ENCODE data around the gene PRRT1. TPM values are rescaled to one million over a fixed set of nuclear protein-coding genes. Genes with fewer than 3 reads are reported as not detected.

Gene PRRT1
- 8.0 TPM for polyA plus RNA-seq (2013, experiment 1 of 2)
- polyA plus RNA-seq (2013, experiment 2 of 2): 7.9 TPM

- Histone ChIP-seq H3K14ac (ENCODE audit: low read length in 2 of 2) (peak within 1 kb of the TSS in 1 of 2 experiments; percentile 84), H2AFZ (ENCODE audit: low read depth, low read length) (peak within 1 kb of the TSS; percentile 70), H3K4me2 (ENCODE audit: low read length, poor library complexity, severe bottlenecking) (peak within 1 kb of the TSS; percentile 88), H3K9ac (ENCODE audit: low read length) (peak within 1 kb of the TSS; percentile 97), H3K4me1 (ENCODE audit: control insufficient read depth, insufficient read depth, low read depth, low read length) (peaks cover 31% of the 10 kb centered on the region), H3K79me1 (replicated peaks; ENCODE audit: low read length, poor library complexity, severe bottlenecking) (peaks cover 12% of the 10 kb centered on the region), H3K27ac (ENCODE audit: low read length, poor library complexity, severe bottlenecking) (peak within 1 kb of the TSS; percentile 86), H2BK5ac (ENCODE audit: low read depth, low read length, poor library complexity, severe bottlenecking) (no peak within 1 kb of the TSS), H2BK120ac (ENCODE audit: low read depth, low read length) (no peak within 1 kb of the TSS), H3K36me3 (ENCODE audit: control insufficient read depth in 1 of 2, insufficient read depth in 2 of 2, low read depth in 1 of 2, low read length in 2 of 2) (peaks cover 7 to 16% of the 10 kb centered on the region in 2 experiments), H2BK15ac (ENCODE audit: low read depth, poor library complexity, severe bottlenecking) (peak within 1 kb of the TSS; percentile 80), H2BK12ac (ENCODE audit: low read length in 2 of 2) (peak within 1 kb of the TSS; percentile 33 to 81), H4K8ac (ENCODE audit: low read length) (peak within 1 kb of the TSS; percentile 88), H3K9me3 (ENCODE audit: control insufficient read depth, low read length) (no peaks in the 10 kb centered on the region), H3K23ac (ENCODE audit: low read length in 2 of 2) (no peak within 1 kb of the TSS), H3K4me3 (ENCODE audit: insufficient read depth in 1 of 2, low read depth in 1 of 2, low read length in 2 of 2) (peak within 1 kb of the TSS; percentile 32 to 98), H2AK5ac (ENCODE audit: low read length, severe bottlenecking) (peak within 1 kb of the TSS; percentile 47), H4K91ac (ENCODE audit: low read length) (peak within 1 kb of the TSS; percentile 11), H3K18ac (ENCODE audit: low read depth in 1 of 2, low read length in 2 of 2) (peak within 1 kb of the TSS in 1 of 2 experiments; percentile 88), H3K4ac (ENCODE audit: low read depth in 1 of 2, low read length in 2 of 2) (peak within 1 kb of the TSS; percentile 56 to 82), H3K27me3 (ENCODE audit: control insufficient read depth in 1 of 2, insufficient read depth in 1 of 2, low read length in 2 of 2) (peaks cover 30 to 34% of the 10 kb centered on the region in 2 experiments)
- DNase-seq: peak; percentile 30
- 29% methylated on average over 7 of the region's 24 CpGs for WGBS
Measured at GRCh38 chr6:32151863-32152768, at the start of gene PRRT1. Gene PRRT1 (minus strand): TSS chr6:32151939. CDS start chr6:32151827, 112 bp downstream.

DNA sequence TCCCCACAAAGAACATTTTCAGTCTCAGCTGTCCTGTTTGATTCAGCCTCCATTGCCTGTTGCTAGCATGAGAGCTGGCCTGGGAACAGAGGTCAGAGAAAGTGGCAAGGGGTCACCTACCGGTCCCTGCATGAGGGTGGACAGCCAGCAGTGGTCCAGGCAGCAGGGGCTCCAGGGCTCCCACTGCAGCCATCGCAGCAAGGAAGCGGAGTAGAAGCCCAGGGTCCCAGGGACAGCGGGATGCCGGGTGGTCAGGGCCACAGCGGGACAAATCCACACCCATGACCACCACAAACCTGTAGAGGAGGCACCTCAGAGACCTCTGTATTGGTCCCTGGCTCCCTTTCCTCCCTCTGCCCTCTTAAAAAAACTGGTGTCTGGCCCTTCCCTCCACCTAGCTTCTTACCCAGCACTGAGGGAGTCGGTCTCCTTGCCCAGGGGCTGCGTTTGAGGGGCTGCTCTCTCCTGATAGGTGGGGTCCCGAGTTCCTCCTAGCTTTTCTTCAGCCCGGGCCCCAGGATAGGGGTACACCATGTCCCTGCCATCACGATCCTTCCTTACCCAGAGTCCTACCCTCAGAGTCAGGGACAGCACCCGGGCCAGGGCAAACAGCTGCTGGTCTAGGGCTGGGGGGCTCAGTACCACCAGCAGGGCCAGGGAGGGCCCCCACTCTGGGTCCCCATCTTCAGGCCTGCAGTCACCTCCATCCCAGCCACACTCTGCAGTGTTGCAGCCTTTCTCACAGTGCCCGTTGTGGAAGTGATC is 49.2 kb upstream of the PRRT1 start:
- H3K79me1 ChIP-seq (replicated peaks; ENCODE audit: low read length, poor library complexity, severe bottlenecking): no peaks in the 10 kb centered on the region
- no peak overlapping the region for H3K9ac ChIP-seq (ENCODE audit: low read length)
- H3K36me3 ChIP-seq (ENCODE audit: control insufficient read depth in 1 of 2, insufficient read depth in 2 of 2, low read depth in 1 of 2, low read length in 2 of 2): no peaks in the 10 kb centered on the region
- H3K27ac ChIP-seq (ENCODE audit: low read length, poor library complexity, severe bottlenecking): no peak overlapping the region
- no peak overlapping the region for H3K18ac ChIP-seq (ENCODE audit: low read depth in 1 of 2, low read length in 2 of 2)
- WGBS: 90% methylated on average over 12 of the region's 13 CpGs
- no peak overlapping the region for H2BK15ac ChIP-seq (ENCODE audit: low read depth, poor library complexity, severe bottlenecking)
- no peak overlapping the region for H2BK5ac ChIP-seq (ENCODE audit: low read depth, low read length, poor library complexity, severe bottlenecking)
- H4K8ac ChIP-seq (ENCODE audit: low read length): no peak overlapping the region
- no peak overlapping the region for H2AFZ ChIP-seq (ENCODE audit: low read depth, low read length)
- H2AK5ac ChIP-seq (ENCODE audit: low read length, severe bottlenecking): no peak overlapping the region
- H3K4me1 ChIP-seq (ENCODE audit: control insufficient read depth, insufficient read depth, low read depth, low read length): peaks cover 18% of the 10 kb centered on the region
- no peak overlapping the region for H3K23ac ChIP-seq (ENCODE audit: low read length in 2 of 2)
- H3K27me3 ChIP-seq (ENCODE audit: control insufficient read depth in 1 of 2, insufficient read depth in 1 of 2, low read length in 2 of 2): peaks cover 16 to 34% of the 10 kb centered on the region in 2 experiments
- no peak overlapping the region for H4K91ac ChIP-seq (ENCODE audit: low read length)
- no peak overlapping the region for H3K4me2 ChIP-seq (ENCODE audit: low read length, poor library complexity, severe bottlenecking)
- H3K9me3 ChIP-seq (ENCODE audit: control insufficient read depth, low read length): no peaks in the 10 kb centered on the region
- H3K14ac ChIP-seq (ENCODE audit: low read length in 2 of 2): no peak overlapping the region
- DNase-seq: no peak
- H3K4me3 ChIP-seq (ENCODE audit: insufficient read depth in 1 of 2, low read depth in 1 of 2, low read length in 2 of 2): no peak overlapping the region
- H2BK120ac ChIP-seq (ENCODE audit: low read depth, low read length): no peak overlapping the region
- H2BK12ac ChIP-seq (ENCODE audit: low read length in 2 of 2): no peak overlapping the region
- H3K4ac ChIP-seq (ENCODE audit: low read depth in 1 of 2, low read length in 2 of 2): no peak overlapping the region

GRCh38 chr6:32198866-32199265 is 47.1 kb upstream of the PRRT1 start:
- no peak overlapping the region for H2BK15ac ChIP-seq (ENCODE audit: low read depth, poor library complexity, severe bottlenecking)
- no peak for DNase-seq
- H2AFZ ChIP-seq (ENCODE audit: low read depth, low read length): no peak overlapping the region
- H3K23ac ChIP-seq (ENCODE audit: low read length in 2 of 2): no peak overlapping the region
- H3K9me3 ChIP-seq (ENCODE audit: control insufficient read depth, low read length): no peaks in the 10 kb centered on the region
- WGBS: 93% methylated on average over 17 of the region's 17 CpGs
- no peak overlapping the region for H3K9ac ChIP-seq (ENCODE audit: low read length)
- no peak overlapping the region for H4K8ac ChIP-seq (ENCODE audit: low read length)
- peaks cover 16% of the 10 kb centered on the region for H3K4me1 ChIP-seq (ENCODE audit: control insufficient read depth, insufficient read depth, low read depth, low read length)
- no peaks in the 10 kb centered on the region for H3K36me3 ChIP-seq (ENCODE audit: control insufficient read depth in 1 of 2, insufficient read depth in 2 of 2, low read depth in 1 of 2, low read length in 2 of 2)
- H3K27me3 ChIP-seq (ENCODE audit: control insufficient read depth in 1 of 2, insufficient read depth in 1 of 2, low read length in 2 of 2): peaks cover 10 to 27% of the 10 kb centered on the region in 2 experiments
- no peak overlapping the region for H2BK120ac ChIP-seq (ENCODE audit: low read depth, low read length)
- H2BK12ac ChIP-seq (ENCODE audit: low read length in 2 of 2): no peak overlapping the region
- H3K14ac ChIP-seq (ENCODE audit: low read length in 2 of 2): no peak overlapping the region
- no peak overlapping the region for H3K4ac ChIP-seq (ENCODE audit: low read depth in 1 of 2, low read length in 2 of 2)
- no peak overlapping the region for H4K91ac ChIP-seq (ENCODE audit: low read length)
- H3K18ac ChIP-seq (ENCODE audit: low read depth in 1 of 2, low read length in 2 of 2): no peak overlapping the region
- no peak overlapping the region for H2BK5ac ChIP-seq (ENCODE audit: low read depth, low read length, poor library complexity, severe bottlenecking)
- H3K4me2 ChIP-seq (ENCODE audit: low read length, poor library complexity, severe bottlenecking): no peak overlapping the region
- no peak overlapping the region for H3K27ac ChIP-seq (ENCODE audit: low read length, poor library complexity, severe bottlenecking)
- no peak overlapping the region for H2AK5ac ChIP-seq (ENCODE audit: low read length, severe bottlenecking)
- no peak overlapping the region for H3K4me3 ChIP-seq (ENCODE audit: insufficient read depth in 1 of 2, low read depth in 1 of 2, low read length in 2 of 2)
- no peaks in the 10 kb centered on the region for H3K79me1 ChIP-seq (replicated peaks; ENCODE audit: low read length, poor library complexity, severe bottlenecking)

DNA sequence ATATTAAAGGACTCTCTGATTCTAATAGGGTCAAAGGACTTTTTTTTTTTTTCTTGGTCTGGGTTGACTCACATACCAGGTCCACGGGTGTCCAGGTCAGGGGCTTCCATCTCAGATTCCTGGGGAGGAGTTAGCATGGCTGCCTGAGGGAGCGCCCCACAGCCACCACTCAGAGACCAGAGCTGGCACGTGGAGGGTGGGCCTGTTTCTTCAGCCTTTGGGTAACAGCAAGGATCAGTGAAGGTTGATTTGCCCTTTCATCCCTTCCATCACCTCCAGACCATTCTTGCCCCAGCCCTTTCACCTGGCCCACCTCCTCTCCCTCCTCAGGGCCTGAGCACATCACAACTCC is 46.6 kb upstream of the PRRT1 start:
- no peak overlapping the region for H3K9ac ChIP-seq (ENCODE audit: low read length)
- H3K4me1 ChIP-seq (ENCODE audit: control insufficient read depth, insufficient read depth, low read depth, low read length): peaks cover 12% of the 10 kb centered on the region
- 94% methylated on average over 2 of the region's 3 CpGs for WGBS
- H3K36me3 ChIP-seq (ENCODE audit: control insufficient read depth in 1 of 2, insufficient read depth in 2 of 2, low read depth in 1 of 2, low read length in 2 of 2): no peaks in the 10 kb centered on the region
- H2BK12ac ChIP-seq (ENCODE audit: low read length in 2 of 2): no peak overlapping the region
- no peak overlapping the region for H2AK5ac ChIP-seq (ENCODE audit: low read length, severe bottlenecking)
- no peak overlapping the region for H3K23ac ChIP-seq (ENCODE audit: low read length in 2 of 2)
- H3K27ac ChIP-seq (ENCODE audit: low read length, poor library complexity, severe bottlenecking): no peak overlapping the region
- H3K4me2 ChIP-seq (ENCODE audit: low read length, poor library complexity, severe bottlenecking): no peak overlapping the region
- H3K79me1 ChIP-seq (replicated peaks; ENCODE audit: low read length, poor library complexity, severe bottlenecking): no peaks in the 10 kb centered on the region
- H3K18ac ChIP-seq (ENCODE audit: low read depth in 1 of 2, low read length in 2 of 2): no peak overlapping the region
- no peak overlapping the region for H2BK15ac ChIP-seq (ENCODE audit: low read depth, poor library complexity, severe bottlenecking)
- no peak overlapping the region for H3K4ac ChIP-seq (ENCODE audit: low read depth in 1 of 2, low read length in 2 of 2)
- H4K8ac ChIP-seq (ENCODE audit: low read length): no peak overlapping the region
- H4K91ac ChIP-seq (ENCODE audit: low read length): no peak overlapping the region
- no peak overlapping the region for H3K14ac ChIP-seq (ENCODE audit: low read length in 2 of 2)
- H2AFZ ChIP-seq (ENCODE audit: low read depth, low read length): no peak overlapping the region
- peaks cover 8 to 21% of the 10 kb centered on the region in 2 experiments for H3K27me3 ChIP-seq (ENCODE audit: control insufficient read depth in 1 of 2, insufficient read depth in 1 of 2, low read length in 2 of 2)
- no peaks in the 10 kb centered on the region for H3K9me3 ChIP-seq (ENCODE audit: control insufficient read depth, low read length)
- no peak overlapping the region for H2BK5ac ChIP-seq (ENCODE audit: low read depth, low read length, poor library complexity, severe bottlenecking)
- no peak for DNase-seq
- no peak overlapping the region for H3K4me3 ChIP-seq (ENCODE audit: insufficient read depth in 1 of 2, low read depth in 1 of 2, low read length in 2 of 2)
- H2BK120ac ChIP-seq (ENCODE audit: low read depth, low read length): no peak overlapping the region

Data from mesenchymal stem cell (in vitro differentiated cells and primary cell).